ENCODE data around the gene IMMP1L. TPM values are rescaled to one million over a fixed set of nuclear protein-coding genes. Genes with fewer than 3 reads are reported as not detected.

The IMMP1L gene
- total RNA-seq, 1 donor from 2014 or later = 17.0 TPM

DNA sequence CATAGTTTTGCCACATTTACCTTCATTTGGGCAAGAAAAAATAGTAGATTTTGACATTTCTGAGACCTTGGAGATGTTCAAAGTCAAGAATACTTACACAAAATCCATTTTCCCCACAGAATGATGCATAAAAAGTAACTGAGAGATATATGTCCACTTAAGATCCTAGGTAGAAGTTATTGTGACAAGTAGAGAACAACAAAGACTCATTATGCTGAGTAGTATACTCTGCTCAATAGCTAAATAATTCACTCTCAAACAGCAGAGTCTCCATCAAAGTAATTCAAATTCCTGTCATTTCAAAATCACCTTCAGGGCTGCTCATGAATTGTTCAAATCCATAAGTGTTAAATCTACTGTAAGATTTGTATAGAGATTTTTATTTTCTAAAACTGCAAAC is 35.3 kb downstream of the IMMP1L start:
- no peak for DNase-seq

DNA sequence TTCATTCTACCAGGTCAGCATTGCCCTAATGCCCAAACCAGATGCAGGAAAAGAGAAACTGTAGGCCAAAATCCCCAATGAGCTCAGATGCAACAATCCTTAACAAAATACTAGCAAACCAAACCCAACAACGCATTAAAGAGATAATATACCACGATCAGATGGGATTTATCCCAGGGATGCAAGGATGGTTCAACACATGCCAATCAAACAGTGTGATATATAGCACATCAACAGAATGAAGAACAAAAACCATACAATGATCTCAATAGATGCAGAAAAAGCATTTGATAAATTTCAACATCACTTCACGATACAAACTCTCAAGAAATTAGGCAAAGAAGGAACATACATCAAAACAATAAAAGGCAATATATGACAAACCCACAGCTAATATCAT is 45.0 kb downstream of the IMMP1L start:
- DNase-seq = no peak

DNA sequence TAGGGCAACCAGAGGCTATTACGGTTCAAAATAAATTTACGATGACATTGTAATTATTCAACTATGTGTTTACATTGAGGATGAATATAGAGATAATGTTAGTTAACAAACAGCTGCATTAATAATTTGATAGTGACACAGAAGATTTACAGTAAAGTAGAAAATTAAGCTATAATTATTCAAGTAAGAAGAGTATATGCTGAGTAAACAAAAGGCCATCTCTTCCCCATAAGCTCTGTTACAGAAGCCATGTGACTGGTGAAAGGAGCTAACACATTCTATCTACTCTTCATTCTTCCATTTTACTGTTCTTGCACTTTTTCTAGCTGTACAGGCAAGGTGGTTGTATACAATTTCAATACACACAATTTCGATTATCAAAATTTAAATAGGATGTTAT is 54.2 kb downstream of the IMMP1L start:
- DNase-seq = no peak

DNA sequence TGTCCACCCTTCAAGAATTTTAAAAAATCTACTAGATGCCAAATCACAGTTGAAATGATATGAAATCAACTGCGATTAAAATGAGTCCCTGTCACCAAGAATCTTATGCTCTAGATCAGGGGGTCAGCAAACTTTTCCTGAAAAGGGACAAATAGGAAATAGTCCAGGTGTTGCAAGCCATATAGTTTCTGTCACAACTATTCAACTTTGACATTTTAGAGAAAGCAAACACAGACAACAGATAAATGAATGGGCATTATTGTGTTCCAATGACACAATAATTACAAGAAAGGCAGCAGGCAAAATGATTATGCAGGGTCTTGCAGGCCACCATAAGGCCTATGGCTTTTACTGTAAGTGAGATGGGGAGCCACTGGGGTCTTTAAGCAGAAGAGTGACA is 58.6 kb downstream of the IMMP1L start:
- DNase-seq = no peak

DNA sequence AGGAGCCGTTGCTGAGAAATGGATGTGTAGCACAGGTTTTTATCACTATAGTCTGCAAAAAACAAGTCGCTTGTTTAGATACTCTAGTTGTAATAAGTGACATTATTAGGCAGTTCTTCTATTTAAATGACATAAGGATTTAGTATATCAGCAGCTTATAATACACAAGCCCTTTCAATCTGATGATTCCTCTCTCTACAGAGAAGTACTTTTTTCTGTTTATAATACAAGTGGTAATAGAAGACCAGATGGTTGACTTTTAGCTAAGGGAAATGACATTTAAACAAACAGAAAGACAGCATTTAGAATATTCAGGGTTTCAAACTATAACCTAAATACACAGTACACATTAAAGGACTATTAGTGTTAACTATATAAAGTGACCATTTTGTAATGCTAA is 60.4 kb downstream of the IMMP1L start:
- DNase-seq = no peak

DNA sequence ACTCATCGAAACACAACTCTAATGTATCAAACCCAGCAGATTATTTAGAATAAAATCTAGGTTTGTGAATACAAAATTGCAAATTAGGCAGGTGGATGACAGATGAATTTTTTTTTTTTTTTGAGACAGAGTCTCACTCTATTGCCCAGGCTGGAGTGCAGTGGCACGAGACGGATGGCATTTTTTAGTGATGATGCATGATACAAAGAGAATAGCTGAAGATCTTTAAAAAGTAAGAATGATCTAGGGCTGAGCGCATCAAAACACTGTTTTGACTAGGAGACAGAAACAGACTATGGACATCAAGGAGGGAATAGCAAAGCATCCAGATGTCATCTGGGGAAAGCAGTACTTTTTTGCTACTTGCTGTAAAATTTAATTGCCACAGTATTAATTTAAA is 63.8 kb downstream of the IMMP1L start:
- DNase-seq = no peak

DNA sequence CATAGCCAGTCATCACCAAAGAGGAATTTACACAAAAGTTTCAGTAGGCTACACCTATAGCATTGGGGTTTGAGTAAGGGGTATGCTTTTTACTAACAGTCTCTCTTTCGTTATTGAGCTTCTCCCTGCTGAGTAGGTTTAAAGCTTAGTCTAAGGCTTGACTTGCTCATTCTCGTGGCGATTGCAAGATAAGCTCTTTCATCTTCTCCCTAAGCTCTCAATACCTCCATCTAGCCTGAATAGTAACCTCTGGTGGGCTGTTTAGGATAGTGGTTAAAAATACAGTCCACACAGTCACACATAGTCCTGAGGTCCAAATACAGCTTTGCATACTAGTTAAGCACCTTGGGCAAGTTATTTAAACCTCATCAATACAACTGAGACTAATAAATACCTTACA is 65.6 kb downstream of the IMMP1L start:
- DNase-seq = no peak

DNA sequence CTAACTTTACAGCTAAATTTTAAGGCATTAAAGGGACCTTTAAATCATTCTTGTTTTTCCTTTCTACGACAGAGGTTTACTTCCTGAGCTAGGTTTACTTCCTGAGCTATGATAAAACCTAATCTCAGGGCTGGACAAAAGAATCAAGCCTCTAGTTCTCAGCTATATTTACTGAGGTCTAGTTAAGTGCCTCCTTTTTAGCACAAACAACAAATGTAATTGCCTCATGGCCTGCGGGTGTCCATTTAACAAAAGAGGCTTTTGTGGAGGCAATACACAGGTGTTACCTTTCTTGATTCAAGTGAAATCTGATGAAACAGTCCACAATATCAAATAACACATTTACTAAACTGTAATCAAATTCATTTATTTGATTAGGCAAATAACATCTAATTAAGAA is 67.3 kb downstream of the IMMP1L start:
- DNase-seq = no peak

DNA sequence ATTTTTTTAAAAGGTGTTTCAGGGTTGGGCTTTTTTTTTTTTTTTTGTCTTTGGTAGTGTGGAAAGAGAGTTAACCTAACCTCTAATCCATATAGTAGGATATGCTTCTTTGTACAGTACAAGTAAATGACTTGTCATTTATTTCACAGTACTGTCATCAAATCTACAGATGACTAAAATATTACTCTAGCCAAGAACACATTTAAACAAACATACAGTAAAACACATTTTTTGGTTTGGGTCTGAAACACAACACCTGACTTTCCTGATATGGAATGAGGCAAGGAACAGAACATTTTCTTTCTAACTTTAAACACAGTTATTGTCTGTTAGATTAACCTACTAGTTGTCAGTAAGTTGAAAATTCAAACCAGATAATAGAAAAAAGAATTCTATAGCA is 68.1 kb downstream of the IMMP1L start:
- no peak for DNase-seq

DNA sequence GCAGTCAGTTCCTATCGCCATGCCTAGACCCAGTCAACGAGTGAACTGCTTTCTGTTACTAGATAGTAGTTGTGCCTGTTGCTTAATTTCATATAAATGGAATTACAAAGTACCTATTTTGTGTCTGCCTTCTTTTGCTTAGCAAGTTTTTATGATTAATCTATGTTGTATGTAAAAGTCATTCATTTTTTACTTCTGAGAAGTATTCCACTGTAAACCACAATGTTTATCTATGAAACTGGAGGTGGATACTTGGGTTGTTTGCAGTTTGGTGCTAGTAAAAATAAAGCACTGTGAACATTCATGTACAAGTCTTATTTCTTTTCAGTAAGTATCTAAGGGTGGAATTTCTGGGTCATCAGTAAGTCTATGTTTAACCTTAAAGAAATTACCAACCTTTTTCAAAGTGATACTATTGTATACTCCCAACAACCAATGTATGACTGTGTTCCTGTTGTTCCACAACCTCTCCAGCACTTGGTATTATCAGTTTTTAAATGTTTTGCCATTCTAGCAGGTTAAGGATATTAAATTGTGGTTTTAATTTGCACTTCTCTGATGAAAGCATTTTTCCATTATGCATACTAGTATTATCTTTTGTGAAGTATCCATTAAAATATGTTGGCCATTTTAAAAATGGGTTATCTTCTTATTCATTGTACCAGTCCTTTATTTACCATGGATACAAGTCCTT is 71.5 kb downstream of the IMMP1L start:
- DNase-seq = no peak

DNA sequence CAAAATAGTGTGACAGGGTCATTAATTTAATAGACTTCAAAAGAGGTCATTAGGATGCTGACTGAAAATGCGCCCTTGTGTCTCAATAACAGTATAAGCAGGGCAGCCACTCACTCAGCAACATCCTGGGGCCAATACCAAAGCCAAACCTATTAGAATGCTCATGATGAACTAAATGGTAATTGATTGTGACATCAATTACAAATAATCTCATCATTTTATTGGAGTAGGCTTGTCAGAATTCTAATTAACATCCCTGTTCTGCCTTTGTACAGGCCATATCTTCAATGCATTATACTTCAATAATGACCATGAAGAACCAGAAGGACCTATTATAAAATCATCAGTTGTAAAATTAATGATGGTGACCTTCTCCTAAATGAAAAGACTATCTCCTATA is 75.6 kb downstream of the IMMP1L start:
- DNase-seq = no peak

DNA sequence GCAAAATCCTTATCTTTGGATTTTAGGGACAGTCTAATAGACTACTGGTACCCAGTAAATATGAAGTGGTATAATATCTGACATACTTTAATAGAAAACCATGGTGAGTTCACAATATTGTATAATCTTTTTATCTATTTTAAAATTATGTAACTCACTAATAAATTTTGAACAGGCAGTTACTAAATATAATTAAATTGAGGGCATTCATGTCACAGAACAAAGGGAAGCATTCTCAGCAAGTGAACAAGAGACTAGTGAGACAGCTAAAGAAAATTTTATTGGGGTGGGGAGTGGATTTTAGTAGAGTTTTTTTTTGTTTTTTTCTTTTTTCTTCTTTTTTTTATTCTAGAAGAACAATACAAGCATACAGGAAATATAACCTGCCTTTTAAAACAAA is 84.8 kb downstream of the IMMP1L start:
- DNase-seq = no peak

DNA sequence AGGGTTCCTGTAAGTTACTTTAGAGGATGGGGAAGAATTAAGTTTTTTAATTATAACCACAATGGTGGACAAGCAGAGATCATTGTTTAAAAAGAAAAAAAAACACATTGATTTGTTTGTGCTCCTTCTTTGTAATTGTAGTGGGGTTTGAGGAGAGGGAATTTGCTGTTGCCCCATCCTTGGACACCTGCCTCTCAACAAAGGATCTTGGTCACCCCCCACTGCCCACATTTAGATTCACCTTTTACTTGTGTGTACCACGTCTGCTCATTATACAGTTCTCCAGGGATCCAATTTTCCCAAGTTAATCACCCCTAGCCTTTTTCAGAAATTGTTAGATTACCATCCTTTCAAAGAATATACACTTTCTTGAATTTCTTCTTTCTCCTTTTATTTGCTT is 86.7 kb downstream of the IMMP1L start:
- no peak for DNase-seq

DNA sequence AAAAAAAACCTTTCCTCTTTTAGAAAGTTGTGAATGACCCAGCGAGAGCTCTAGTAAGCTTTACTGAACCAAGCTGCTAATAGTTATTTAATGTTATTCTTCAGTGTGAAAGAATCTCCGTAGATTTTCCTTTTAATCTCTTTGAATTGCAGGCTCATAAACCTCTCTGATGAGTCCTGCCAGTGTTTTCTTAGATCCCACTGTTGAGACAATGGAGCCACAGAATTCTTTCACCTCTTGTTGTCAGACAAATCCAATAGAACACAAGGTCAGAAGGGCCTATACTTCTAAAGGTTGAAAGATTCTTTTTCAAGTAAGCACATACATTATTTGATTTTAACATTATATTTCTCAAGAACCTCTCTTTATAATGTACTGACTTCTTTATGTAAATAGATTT is 87.6 kb downstream of the IMMP1L start:
- DNase-seq = no peak

DNA sequence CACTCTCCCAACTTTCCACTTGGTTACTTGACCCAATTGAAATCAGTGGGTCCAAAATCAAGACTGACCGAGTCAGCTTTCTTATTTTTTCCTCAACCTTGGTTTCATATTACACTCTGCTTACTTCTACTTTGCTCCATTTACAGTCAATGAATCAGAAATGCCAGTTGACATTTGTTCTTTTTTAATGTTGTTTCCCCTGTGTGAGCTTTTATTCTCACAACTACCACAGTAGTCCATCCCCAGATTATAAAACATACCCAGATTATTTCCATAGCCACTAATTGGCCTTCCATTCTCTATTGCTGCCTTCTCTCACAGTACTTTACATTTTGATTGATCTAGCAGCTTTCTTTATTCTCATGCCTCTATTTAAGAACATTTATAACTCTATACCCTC is 89.8 kb downstream of the IMMP1L start:
- no peak for DNase-seq

DNA sequence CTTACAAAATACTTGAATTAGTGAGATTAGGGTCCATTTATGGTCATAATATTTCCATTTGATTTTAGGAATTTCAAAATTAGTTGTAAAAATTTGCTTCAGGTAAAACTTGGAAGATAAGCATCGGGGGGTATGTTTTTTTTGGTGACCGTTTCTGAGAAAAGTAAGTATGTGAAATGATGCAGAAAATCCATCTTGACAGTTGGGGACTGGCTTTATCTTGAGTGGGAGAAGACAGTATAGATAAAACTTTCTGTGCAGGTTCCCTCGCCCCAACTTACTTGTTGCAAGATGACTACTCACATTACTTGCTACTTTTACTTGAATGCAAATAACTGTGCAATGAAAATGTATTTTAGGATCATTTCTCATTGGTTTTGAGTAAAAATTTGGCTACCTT is 90.3 kb downstream of the IMMP1L start:
- DNase-seq = no peak

DNA sequence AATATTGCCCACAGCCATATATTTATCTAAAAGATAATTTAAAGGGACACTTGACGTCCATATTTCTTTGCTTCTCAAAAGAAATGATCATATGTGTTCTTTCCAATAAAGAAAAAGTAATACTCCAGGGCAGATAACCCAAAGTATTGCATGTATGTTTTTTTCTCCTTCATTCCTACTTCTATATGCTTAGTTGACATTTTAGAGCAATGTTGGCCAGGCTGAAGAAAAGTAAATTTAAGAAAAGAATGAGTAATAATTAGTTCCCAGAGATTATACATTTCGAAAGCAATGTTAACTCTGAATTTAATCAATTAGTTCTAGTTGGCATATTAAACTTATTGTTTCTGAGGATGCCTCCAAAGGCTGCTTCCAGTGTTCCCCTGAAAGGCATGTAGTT is 91.6 kb downstream of the IMMP1L start:
- DNase-seq = no peak

DNA sequence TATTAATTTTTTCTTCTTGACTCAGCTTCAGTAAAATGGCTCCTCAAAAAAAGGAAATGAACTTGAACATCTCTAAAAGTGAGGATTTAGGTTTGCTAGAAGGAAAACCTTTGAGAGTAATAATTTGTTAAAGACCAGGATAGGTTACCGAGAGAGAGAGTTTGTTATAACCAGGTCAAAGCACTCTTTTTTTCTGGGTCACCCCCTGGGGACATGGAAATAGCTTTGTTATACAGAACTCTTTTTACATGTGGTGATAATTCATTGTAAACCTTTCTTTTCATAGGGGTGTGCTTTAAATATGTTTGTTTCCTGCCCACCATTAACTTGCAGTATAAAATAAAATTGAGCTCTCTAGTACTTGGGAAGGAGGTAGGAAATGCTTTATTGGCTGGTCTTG is 92.1 kb downstream of the IMMP1L start:
- DNase-seq = no peak

DNA sequence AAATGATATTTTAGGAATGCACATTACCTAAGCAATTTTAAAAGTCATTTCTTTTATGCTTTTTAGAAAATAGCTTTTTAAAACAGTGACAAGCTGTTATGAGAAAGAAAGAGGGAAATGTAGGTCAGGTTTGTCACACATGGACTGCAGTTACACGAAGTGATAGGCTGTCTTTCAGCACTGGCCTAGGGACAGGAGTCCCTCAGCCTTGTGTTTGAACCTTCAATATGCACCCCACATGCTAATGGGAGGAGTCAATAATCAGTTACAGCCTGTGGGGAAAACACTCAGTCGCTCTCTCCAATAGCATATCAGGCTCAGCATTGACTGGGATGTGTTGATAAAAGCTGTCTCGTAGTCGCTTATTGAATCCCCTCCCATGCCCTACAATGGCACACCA is 94.0 kb downstream of the IMMP1L start:
- DNase-seq = no peak

DNA sequence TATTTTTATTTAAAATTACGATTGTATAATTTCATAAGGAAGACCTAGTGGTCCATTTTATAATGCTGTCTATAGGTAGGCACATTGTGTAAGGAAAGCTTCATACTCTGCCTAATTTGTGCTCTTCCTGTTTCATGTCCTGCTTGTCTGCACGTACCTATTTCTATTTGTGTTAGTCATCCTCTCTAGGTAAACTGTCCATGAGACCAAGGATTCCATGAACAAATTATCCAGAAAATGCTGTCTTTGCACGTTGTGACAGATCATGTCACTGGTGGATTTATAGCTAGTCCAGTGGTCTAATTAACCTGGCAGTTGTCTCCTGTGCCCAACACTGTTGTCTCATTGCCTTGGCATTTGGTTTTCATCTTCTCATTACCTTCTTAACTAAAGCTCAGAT is 95.1 kb downstream of the IMMP1L start:
- no peak for DNase-seq

DNA sequence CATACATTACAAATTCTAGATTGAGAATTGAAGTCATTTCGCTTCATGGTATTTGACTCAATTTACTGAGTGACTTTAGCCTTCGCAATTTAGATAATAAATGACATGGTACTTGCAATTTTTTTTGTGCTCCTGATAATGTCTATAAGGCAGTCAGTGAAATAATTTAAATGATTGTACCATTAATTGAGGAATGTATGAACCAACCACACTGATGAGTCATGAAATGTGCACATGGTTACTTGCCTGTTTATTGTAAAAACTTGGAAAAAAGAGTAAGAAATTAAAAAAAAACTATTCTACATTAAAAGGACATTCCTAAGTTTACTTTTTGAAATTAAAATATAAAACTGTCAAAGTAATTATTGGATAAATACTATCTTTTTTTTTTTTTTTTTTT is 96.5 kb downstream of the IMMP1L start:
- no peak for DNase-seq

DNA sequence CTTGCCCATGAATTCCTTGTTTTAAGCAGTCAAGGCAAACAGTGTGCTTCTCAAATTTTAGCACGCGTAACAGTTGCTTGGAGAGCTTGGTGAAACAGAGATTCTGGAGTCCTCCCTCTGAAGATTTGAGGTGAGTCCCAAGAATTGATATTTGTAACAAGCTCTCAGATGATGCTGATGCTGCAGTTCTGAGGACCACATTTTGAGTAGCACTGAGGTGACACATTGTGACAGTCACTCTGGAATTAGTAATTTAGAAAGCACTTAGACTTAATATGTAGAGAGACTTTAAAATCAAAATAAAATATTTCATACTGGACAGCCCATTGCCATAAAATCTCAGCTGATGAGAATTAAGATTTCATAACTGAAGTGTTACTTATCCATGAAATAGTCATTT is 101.2 kb downstream of the IMMP1L start:
- DNase-seq = no peak

DNA sequence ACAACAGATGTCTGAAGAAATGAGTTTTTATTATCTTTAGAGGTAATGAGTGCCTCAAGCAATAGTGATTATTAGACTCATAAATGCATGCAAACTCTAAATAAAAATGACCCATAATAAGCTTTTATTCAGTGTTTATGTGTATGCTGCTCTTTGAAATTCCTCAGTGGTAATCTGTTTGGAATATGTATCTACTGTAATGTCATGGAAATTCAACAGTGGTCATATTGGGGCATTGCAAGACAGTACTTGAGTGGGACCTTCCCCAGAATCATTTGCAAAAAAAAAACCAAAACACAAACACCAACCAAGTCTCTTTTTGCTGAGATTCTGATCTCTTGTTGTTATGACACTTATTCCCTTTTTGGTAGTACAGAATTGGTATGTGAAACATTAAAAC is 104.8 kb downstream of the IMMP1L start:
- DNase-seq = no peak

DNA sequence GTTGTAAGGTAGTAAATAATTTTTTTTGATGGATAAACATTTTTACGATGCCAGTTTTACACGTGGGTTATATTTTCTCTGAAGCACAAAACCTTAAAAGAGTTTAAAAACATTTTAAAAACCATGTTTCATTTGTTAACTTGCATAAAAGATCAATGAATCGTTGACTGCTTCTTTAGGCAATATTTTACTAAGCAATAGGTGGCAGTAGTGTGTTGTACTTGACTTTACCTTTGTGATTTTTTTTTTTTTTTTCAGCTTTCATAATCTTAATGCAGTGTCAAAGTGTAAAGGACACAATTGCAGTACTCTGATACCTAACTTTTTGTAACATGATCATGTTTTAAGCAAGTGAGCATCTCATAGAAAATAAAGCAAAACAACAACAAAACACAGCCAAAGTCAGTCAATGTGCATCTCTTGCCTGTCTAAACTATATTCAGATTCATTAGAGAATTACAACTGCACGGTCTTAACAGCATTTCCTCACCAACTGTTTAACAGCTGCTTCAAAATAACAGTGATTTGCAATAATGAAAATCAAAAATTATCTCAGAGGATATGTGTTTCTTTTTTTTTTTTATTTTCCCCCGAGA is 112.1 kb downstream of the IMMP1L start:
- DNase-seq = no peak

DNA sequence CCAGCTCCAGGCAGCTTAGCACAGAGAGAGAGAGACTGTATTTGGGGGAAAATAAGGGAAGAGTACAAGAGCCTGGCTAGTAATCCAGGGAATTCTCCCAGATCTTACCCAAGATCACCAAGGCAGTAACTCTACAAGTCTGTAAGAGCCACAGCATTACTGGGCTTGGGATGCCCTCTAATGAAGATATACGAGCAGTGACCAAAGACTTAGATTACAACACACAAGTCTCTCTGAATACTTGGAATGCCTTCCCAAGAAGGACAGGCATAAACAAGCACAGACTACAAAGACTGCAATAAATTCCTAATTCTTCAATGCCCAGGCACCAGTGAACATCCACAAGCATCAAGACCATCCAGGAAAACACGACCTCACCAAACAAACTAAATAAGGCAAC is 122.0 kb downstream of the IMMP1L start:
- DNase-seq = no peak
